A549 (cell line): Measurements from ENCODE around the gene DIAPH1. TPM values are rescaled to one million over a fixed set of nuclear protein-coding genes. Genes with fewer than 3 reads are reported as not detected.

ENCODE experiments used
- ATAC-seq, 2 experiments: fragments of 200-7000 bp in 1 of 2; fragments of >200 bp in 1 of 2; cut with Nextera tagmentation in 1 of 2; cut with Tn5 transposase in 1 of 2; 3 replicates each; pipeline versions ENCODE4 v1.8.0 to v1.9.1; 2018 to 2020; ENCODE audit warnings: mild to moderate bottlenecking in 1 of 2, moderate library complexity in 1 of 2
- CTCF ChIA-PET: fragments of 300-600 bp; sonication (Branson Sonifier 250); formaldehyde crosslinking; extraction: SDS; loops from one replicate; lab custom pipeline; 2021; ENCODE audit warnings: antibody characterized with exemption, inconsistent platforms; lab: Yijun Ruan, JAX
- POLR2A ChIA-PET: fragments of 350-600 bp; formaldehyde crosslinking; extraction: SDS; loops from one replicate; lab custom pipeline; 2021; ENCODE audit warnings: antibody characterized with exemption, inconsistent platforms; lab: Yijun Ruan, JAX
- DNase-seq, 2 experiments: peaks; one replicate each; pipeline versions ENCODE4 v3.0.0 to v3.0.0-alpha.2; 2011 to 2016; ENCODE audit warnings: low read depth in 1 of 2, low spot score in 1 of 2
- FAIRE-seq: peaks from 2 replicates; lab custom pipeline; 2011; peaks lifted over from hg19 to GRCh38; lab: Jason Lieb, UNC
- H3K27ac ChIP-seq, 2 experiments: fragments of >200 bp; sonication (Bioruptor Twin); formaldehyde crosslinking; 3 replicates each; pipeline ENCODE4 v1.5.1; 2016 to 2017
- H3K4me1 ChIP-seq: fragments of >200 bp; sonication (Bioruptor Twin); formaldehyde crosslinking; 3 replicates; pipeline ENCODE4 v1.6.1; 2016
- H3K4me2 ChIP-seq: fragments of >200 bp; sonication (Bioruptor Twin); formaldehyde crosslinking; 3 replicates; pipeline ENCODE4 v1.6.1; 2016
- H3K4me3 ChIP-seq: fragments of >200 bp; sonication (Bioruptor Twin); formaldehyde crosslinking; 3 replicates; pipeline ENCODE4 v1.5.1; 2016
- H3K9me3 ChIP-seq: fragments of >200 bp; sonication (Bioruptor Twin); formaldehyde crosslinking; 3 replicates; pipeline ENCODE4 v1.6.1; 2016
- CEBPB ChIP-seq, 2 experiments: fragments of >200 bp in 1 of 2; sonication (Bioruptor Twin) in 1 of 2; formaldehyde crosslinking in 1 of 2; IDR thresholded peaks; 2 replicates each; pipeline ENCODE4 v1.6.1; 2012 to 2016
- CHD4 ChIP-seq: fragments of 200-600 bp; sonication (generic); IDR thresholded peaks from 2 replicates; pipeline ENCODE4 v1.6.1; 2016; ENCODE audit warnings: antibody characterized with exemption, mild to moderate bottlenecking, borderline replicate concordance
- E2F6 ChIP-seq: IDR thresholded peaks from 2 replicates; pipeline ENCODE4 v1.6.1; 2012; ENCODE audit warnings: low read depth, borderline replicate concordance
- EHF ChIP-seq: fragments of 250-450 bp; sonication (Bioruptor Pico); IDR thresholded peaks from 2 replicates; pipeline ENCODE4 v1.5.0; 2020; ENCODE audit warnings: mild to moderate bottlenecking
- EHMT2 ChIP-seq: fragments of 200-600 bp; sonication (generic); IDR thresholded peaks from 2 replicates; pipeline ENCODE4 v1.6.1; 2016; ENCODE audit warnings: antibody characterized with exemption, low read depth, mild to moderate bottlenecking, moderate library complexity
- EP300 ChIP-seq, 2 experiments: fragments of >200 bp; sonication (Bioruptor Twin); formaldehyde crosslinking; IDR thresholded peaks; 2 replicates in 1 of 2; 3 replicates in 1 of 2; pipeline ENCODE4 v1.6.1; 2016 to 2017
- GATA3 ChIP-seq: IDR thresholded peaks from 2 replicates; pipeline ENCODE4 v1.6.1; 2012; ENCODE audit warnings: borderline replicate concordance
- HEYL ChIP-seq: fragments of 250-450 bp; sonication (Bioruptor Pico); IDR thresholded peaks from 2 replicates; pipeline ENCODE4 v1.8.0; 2021; ENCODE audit warnings: mild to moderate bottlenecking, moderate library complexity
- HOXA7 ChIP-seq: fragments of 250-450 bp; sonication (Bioruptor Pico); IDR thresholded peaks from 2 replicates; pipeline ENCODE4 v1.5.0; 2020; ENCODE audit warnings: mild to moderate bottlenecking, moderate library complexity
- HOXB13 ChIP-seq: fragments of 250-450 bp; sonication (Bioruptor Pico); IDR thresholded peaks from 2 replicates; pipeline ENCODE4 v1.5.0; 2020; ENCODE audit warnings: low read depth, mild to moderate bottlenecking, moderate library complexity
- HOXB5 ChIP-seq: fragments of 250-450 bp; sonication (Bioruptor Pico); IDR thresholded peaks from 2 replicates; pipeline ENCODE4 v1.5.0; 2020; ENCODE audit warnings: mild to moderate bottlenecking, moderate library complexity
- JUN ChIP-seq, 2 experiments: fragments of >200 bp; sonication (Bioruptor Twin); formaldehyde crosslinking; IDR thresholded peaks; 2 replicates in 1 of 2; 3 replicates in 1 of 2; pipeline ENCODE4 v1.6.1; 2016 to 2017
- MAX ChIP-seq: IDR thresholded peaks from 2 replicates; pipeline ENCODE4 v1.6.1; 2012
- MAZ ChIP-seq: fragments of 150-350 bp; IDR thresholded peaks from 2 replicates; pipeline ENCODE4 v1.6.1; 2014; ENCODE audit warnings: antibody characterized with exemption, low read depth, low read length, borderline replicate concordance
- MYC ChIP-seq: IDR thresholded peaks from 2 replicates; pipeline ENCODE4 v1.6.1; 2012; ENCODE audit warnings: mild to moderate bottlenecking, inconsistent platforms, low read length, improper control_type of control experiment, borderline replicate concordance
- POLR2A ChIP-seq: IDR thresholded peaks from 2 replicates; pipeline ENCODE4 v1.6.1; 2012; ENCODE audit warnings: mild to moderate bottlenecking, low read length
- POLR2AphosphoS2 ChIP-seq: conservative IDR thresholded peaks from 2 replicates; pipeline ENCODE4 v1.6.1; 2012; ENCODE audit warnings: low read length, improper control_type of control experiment, inconsistent platforms
- RAD21 ChIP-seq, 2 experiments: fragments of >200 bp in 1 of 2; sonication (Bioruptor Twin) in 1 of 2; formaldehyde crosslinking in 1 of 2; IDR thresholded peaks in 1 of 2; conservative IDR thresholded peaks in 1 of 2; 2 replicates in 1 of 2; 3 replicates in 1 of 2; pipeline ENCODE4 v1.6.1; 2012 to 2018; ENCODE audit warnings: inconsistent platforms in 1 of 2
- RARB ChIP-seq: fragments of 250-450 bp; sonication (Bioruptor Pico); IDR thresholded peaks from 2 replicates; pipeline ENCODE4 v1.8.0; 2021; ENCODE audit warnings: mild to moderate bottlenecking, moderate library complexity
- REST ChIP-seq: fragments of 200-600 bp; sonication (generic); IDR thresholded peaks from 2 replicates; pipeline ENCODE4 v1.6.1; 2016; ENCODE audit warnings: antibody characterized with exemption, mild to moderate bottlenecking, moderate library complexity
- SREBF2 ChIP-seq: fragments of 450-650 bp; IDR thresholded peaks from 2 replicates; pipeline ENCODE4 v1.6.1; 2014; ENCODE audit warnings: mild to moderate bottlenecking, moderate library complexity
- TP53 ChIP-seq: fragments of 250-450 bp; sonication (Bioruptor Pico); IDR thresholded peaks from 2 replicates; pipeline ENCODE4 v1.5.0; 2021; ENCODE audit warnings: mild to moderate bottlenecking, moderate library complexity
- USF2 ChIP-seq: fragments of 450-650 bp; IDR thresholded peaks from 2 replicates; pipeline ENCODE4 v1.6.1; 2014; ENCODE audit warnings: antibody characterized with exemption
- ZC3H11A ChIP-seq: fragments of 450-650 bp; IDR thresholded peaks from 2 replicates; pipeline ENCODE4 v1.6.1; 2014; ENCODE audit warnings: antibody characterized with exemption, mild to moderate bottlenecking
- ZNF302 ChIP-seq: fragments of 250-450 bp; sonication (Bioruptor Pico); IDR thresholded peaks from 2 replicates; pipeline ENCODE4 v1.9.0; 2021; ENCODE audit warnings: inconsistent platforms, mild to moderate bottlenecking, moderate library complexity
- ZSCAN20 ChIP-seq: fragments of 250-450 bp; sonication (Bioruptor Pico); IDR thresholded peaks from 2 replicates; pipeline ENCODE4 v1.8.0; 2022; ENCODE audit warnings: mild to moderate bottlenecking, moderate library complexity
- WGBS: methylation state at CpG from one replicate; pipeline ENCODE4 v1.1.6; 2017; ENCODE audit errors: missing lambda C conversion rate; 5-methylcytosine and 5-hydroxymethylcytosine counted together
- polyA plus RNA-seq, 4 experiments: library from polyadenylated mRNA; depleted of rRNA in 3 of 4; stranded (reverse); fragments of >200 nt; fragmentation: RNase III in 1 of 4; extraction: RNeasy Plus Mini Kit Qiagen cat#74134 plus additional on column Dnase treatment in 1 of 4; gene quantifications; 2 replicates in 3 of 4; 3 replicates in 1 of 4; pipeline ENCODE4 v1.2.3, GENCODE V29; 2011 to 2017

The DIAPH1 gene
- polyA plus RNA-seq, 2 of the 4 experiments (the other 2 are of a cell fraction): 53.4 to 59.8 TPM

GRCh38 chr5:141528291-141528984 is 90.4 kb downstream of the DIAPH1 start:
- WGBS: 90% methylated on average over 11 of the region's 11 CpGs

GRCh38 chr5:141527426-141527825 is 91.4 kb downstream of the DIAPH1 start:
- DNase-seq (no peak), FAIRE-seq (no peak), ATAC-seq (no peak)
- Histone ChIP-seq H3K4me2 (no peak overlapping the region), H3K9me3 (no peaks in the 10 kb centered on the region), H3K4me1 (peaks cover 16% of the 10 kb centered on the region; the same call in 2 of the 3 replicates), H3K27ac (no peak overlapping the region), H3K4me3 (no peak overlapping the region)
- 89% methylated on average over 1 of the region's 1 CpG for WGBS
- POLR2A ChIA-PET: no interaction called here
- CTCF ChIA-PET: interaction anchor here (0.9 to 12.8 kb wide), 8 partner anchors 19 to 433 kb away, joined by 3 to 163 read pairs (median 6); partner anchors contain the start of genes PCDHB11, PCDHB2, PCDHGA2 and PCDHGA7
- TF ChIP-seq CHD4 (no peak), MYC (no peak), USF2 (no peak), EP300 (IDR thresholded peaks at IDR 0.05) (no peak), CEBPB (IDR thresholded peaks at IDR 0.05) (no peak), GATA3 (no peak), HOXB13 (no peak), ZSCAN20 (no peak), EHMT2 (no peak), REST (no peak), RARB (CRISPR knock-in tag) (no peak), MAX (no peak), JUN (IDR thresholded peaks at IDR 0.05) (no peak), POLR2AphosphoS2 (no peak), POLR2A (no peak)

More at GRCh38 chr5:141528291-141528984, 90.4 kb downstream of the DIAPH1 start:
- ChIA-PET CTCF (interaction anchor here (0.8 to 12.8 kb wide), 12 partner anchors 20 to 434 kb away, joined by 3 to 163 read pairs (median 6); partner anchors contain the start of genes PCDHB11, PCDHB2, PCDHGA5 and PCDHGA7), POLR2A (no interaction called here)
- Histone ChIP-seq H3K4me3 (no peak overlapping the region), H3K27ac (no peak overlapping the region), H3K9me3 (no peaks in the 10 kb centered on the region), H3K4me2 (no peak overlapping the region), H3K4me1 (peaks cover 16% of the 10 kb centered on the region; the same call in 2 of the 3 replicates)
- ATAC-seq (no peak), DNase-seq (no peak), FAIRE-seq (no peak)
- no peak for TF ChIP-seq E2F6
- no peak for TF ChIP-seq ZC3H11A
- no peak for TF ChIP-seq TP53 (CRISPR knock-in tag)
- TF ChIP-seq EHF (CRISPR knock-in tag): no peak
- no peak for TF ChIP-seq HOXB5 (CRISPR knock-in tag)
- TF ChIP-seq EP300 (IDR thresholded peaks at IDR 0.05): no peak
- no peak for TF ChIP-seq HOXB13
- no peak for TF ChIP-seq RAD21 (conservative IDR thresholded peaks at IDR 0.05 in 1 of 2, IDR thresholded peaks at IDR 0.05 in 1 of 2)
- no peak for TF ChIP-seq SREBF2
- TF ChIP-seq MAX: no peak
- TF ChIP-seq HOXA7 (CRISPR knock-in tag): no peak
- no peak for TF ChIP-seq REST
- no peak for TF ChIP-seq ZNF302 (CRISPR knock-in tag)
- no peak for TF ChIP-seq MAZ
- TF ChIP-seq HEYL (CRISPR knock-in tag): no peak
